NCI-H510A treated with DMSO at 0.1 percent for 48 hours (cell line): Measurements from ENCODE around the gene ADAMTS17.
"Not testable (repeated sequence)": the region's sequence is repeated elsewhere in the genome, so short reads cannot be mapped to it uniquely, and the experiment has no call there.

Experiments used
- DNase-seq: peaks from one replicate; lab custom pipeline; 2025; lab: John Stamatoyannopoulos, UW

ADAMTS17 gene

DNA sequence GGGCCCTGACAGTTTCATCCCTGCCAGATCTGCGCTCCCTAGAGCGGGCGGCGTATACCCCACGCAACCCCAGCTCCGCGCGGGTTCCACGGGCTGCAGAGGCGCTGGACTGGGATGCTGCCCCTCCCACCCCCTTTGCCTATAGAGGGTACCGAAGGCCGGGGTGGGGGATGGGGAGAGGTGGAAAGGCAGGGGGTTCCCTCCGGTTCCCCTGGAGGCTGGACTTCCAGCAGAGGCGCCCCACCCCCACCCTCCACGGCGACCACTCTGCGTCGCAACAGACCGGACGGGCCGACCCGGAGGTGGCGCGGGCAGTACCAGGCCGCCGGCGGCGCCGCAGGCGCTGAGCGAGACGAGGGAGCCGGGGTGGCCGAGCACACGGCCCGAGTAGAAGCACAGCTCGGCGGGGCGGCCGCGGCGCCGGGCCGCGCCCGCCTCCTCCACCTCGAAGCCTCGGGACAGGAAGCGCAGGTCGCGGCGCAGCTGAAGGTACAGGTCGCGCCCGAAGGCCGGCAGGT, 995 bp downstream of the ADAMTS17 start:
- DNase-seq = no peak

DNA sequence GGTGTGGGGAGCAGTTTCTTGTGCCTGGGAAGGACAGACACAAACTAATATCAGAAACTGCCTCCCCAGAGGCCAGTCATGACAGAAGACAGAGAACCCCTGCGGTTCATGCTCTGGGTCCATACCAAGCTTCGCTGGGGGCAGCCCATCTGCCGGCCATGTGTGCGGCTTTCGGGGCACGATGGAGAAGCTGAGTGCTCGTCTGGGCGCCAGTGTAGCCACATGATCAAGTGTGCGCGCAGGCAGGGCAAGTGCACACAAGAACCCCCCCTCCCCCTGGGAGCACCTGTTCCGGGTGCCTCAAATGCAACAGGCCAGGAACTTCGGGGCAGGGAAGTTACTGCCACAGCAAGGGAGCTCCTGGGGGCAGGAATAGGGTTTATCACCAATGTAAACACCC, 1.8 kb downstream of the ADAMTS17 start:
- no peak for DNase-seq

DNA sequence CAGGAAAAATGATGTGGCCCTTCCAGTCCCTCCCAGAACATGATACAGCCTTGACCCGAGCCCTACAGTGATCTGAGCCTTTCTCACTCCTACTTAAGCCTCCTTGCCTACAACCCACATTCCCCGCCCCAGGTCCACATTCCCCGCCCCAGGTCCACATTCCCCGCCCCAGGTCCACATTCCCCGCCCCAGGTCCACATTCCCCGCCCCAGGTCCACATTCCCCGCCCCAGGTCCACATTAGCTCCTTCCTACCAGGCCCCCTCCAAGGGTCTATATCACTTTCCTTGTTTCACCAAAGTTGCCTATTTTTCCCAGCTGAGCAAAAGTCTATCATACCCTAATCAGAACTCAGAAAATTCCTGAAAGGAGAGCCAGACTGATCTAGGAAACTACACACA, 2.3 kb downstream of the ADAMTS17 start:
- not testable (repeated sequence) for DNase-seq

- no peak for DNase-seq
Observed at GRCh38 chr15:100338971-100339444, 2.8 kb downstream of the ADAMTS17 start.

GRCh38 chr15:100338247-100338646, 3.5 kb downstream of the ADAMTS17 start:
- DNase-seq = no peak

DNA sequence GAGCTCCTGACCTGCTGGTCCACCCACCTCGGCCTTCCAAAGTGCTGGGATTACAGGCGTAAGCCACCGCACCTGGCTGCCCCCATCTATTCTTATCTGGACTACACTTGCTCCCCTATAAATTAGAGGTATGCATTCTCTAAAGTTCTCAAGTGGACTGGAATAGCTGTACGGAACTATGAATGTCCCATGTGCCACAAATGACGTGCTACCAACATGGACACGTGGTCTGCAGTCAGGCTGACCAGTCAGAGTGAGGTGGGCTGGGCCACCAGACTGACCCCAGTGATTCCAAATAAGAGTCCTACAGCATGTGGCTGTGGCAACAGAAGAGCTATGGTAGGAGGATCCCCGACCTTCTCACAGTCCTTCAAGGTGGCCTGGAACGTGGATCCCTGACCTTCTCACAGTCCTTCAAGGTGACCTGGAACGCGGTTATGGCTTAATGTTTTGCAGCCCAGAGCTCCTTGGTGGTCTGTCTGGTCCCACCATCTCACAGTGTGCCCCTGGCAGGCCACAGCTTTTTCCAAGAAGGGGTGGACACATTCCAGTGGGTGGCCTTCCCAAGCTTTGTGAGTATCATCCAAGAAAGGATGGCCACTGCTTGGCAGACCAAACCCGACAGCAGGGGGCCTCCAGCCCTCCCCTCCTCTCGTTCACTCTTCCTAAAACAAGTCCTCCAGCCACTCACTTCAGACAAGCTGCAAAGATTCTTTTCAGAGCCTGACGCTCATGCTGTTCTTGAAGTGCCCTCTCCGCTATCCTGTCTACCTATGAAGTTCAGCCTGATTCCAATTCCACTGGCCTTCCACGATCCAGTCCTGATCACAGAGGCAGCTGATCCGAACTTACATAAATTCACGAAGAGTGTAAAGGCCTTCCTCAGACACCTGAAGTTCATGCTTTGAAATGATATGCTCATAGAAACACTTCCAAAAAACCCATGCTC, 4.4 kb downstream of the ADAMTS17 start:
- DNase-seq = no peak

DNA sequence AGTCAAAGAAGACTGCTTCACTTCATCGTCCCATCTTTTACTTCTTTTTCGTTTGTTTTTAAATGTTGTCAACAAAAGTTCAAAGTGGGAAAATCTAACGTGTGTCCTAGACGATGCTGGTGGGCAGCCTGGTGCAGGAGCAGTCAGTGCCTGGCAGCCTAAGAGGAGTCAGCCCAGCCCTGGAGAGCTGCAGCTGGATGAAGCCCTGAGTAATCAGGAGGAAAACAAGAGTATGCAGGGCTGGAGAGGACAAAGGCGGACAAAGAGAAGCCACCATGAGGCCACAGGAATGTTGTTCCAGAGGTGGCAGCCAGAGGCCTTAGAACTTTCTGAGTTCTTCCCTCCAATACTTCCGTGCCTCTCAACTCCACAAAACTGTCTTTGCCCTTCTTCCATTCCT, 5.7 kb downstream of the ADAMTS17 start:
- no peak for DNase-seq

DNA sequence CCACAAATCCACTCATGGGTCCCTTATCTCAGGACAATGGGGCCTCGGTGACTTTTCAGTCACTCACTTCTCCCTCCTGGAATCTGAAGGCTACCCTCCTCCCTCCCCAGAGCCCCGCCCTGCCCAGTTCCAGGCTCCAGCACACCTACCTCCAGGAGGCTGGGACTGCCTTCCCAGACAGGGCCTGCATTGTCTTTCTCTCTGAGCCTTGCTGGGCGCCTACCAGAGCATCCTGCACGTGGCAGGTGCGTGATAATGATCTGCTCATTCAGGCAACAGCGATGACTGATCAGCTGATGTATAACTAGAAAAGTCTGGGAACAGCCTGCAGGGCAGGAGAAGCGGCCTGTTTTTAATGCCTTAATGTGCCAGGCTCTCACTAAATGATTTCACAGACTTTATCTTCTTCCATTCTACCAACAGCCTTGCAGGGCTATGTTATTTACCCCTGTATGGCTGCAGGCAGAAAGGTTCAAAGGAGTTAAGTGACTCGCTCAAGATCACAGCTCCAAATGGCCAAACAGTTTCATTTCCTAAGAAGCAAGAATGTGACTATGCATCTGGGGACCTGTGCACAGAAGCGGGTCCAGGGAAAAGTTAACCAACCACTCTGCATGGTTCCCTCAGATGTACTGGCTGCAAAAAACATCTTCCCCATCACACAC, 6.3 kb downstream of the ADAMTS17 start:
- DNase-seq = no peak

GRCh38 chr15:100334905-100335304, 6.9 kb downstream of the ADAMTS17 start:
- DNase-seq = no peak

GRCh38 chr15:100334456-100334855, 7.3 kb downstream of the ADAMTS17 start:
- no peak for DNase-seq

- no peak for DNase-seq
Observed at GRCh38 chr15:100334015-100334414, 7.8 kb downstream of the ADAMTS17 start.

DNA sequence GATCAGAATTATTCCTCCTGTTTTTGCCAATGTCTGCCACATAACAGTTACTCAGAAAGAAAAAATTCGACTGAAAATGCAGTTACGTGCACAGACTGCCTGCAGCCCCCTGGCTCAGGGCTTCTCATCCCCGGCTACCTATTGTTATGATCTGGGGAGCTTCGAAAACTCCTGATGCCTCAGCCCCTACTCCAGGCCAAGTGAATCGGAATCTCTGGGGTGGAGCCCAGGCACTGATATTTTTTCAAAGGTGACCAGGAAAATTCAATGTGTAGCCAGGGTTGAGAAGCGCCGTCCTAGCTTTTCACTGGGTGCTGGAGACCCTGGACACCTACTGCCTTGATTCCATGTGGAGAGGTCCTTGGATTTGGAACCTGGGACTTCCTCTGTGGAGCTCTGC, 8.5 kb downstream of the ADAMTS17 start:
- DNase-seq = no peak

DNA sequence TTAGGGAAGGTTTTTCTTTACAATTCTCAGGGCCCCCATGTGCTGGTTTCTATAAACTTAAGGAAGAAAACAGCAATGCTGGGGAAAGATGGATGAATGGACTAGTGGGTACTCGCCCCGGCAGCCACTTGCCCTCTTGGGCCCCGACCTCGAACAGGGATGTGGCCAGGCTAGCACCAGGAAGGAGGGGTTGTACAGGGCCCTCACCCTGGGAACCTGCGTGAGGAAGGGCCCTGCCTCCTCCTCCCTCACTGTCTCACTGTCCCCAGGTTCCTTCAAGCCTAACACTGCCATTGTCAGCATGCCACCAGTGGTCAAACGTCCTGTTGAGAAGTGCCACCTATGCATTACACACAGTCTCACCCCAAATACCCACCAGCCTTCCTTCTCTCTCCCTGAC, 9.1 kb downstream of the ADAMTS17 start:
- no peak for DNase-seq

DNA sequence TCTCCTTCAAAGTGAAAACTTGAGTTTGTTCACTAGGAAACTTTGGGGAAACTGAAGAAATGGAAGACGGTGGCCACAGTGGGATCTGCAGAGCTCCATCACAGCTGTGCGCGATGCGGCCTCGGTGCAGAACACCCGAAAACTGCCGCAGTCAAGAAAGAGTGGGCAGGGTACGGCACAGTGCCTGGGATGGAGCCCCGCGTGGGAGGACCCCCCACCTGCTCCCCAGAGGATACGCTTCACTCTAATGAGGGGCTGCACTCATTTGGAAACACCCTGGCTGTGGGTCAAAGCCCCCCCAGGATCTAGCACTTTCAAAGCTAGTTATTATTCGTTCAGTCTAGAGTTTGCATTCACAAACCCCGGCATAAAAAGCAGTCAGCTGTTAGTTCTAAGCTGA, 9.5 kb downstream of the ADAMTS17 start:
- DNase-seq = no peak

DNA sequence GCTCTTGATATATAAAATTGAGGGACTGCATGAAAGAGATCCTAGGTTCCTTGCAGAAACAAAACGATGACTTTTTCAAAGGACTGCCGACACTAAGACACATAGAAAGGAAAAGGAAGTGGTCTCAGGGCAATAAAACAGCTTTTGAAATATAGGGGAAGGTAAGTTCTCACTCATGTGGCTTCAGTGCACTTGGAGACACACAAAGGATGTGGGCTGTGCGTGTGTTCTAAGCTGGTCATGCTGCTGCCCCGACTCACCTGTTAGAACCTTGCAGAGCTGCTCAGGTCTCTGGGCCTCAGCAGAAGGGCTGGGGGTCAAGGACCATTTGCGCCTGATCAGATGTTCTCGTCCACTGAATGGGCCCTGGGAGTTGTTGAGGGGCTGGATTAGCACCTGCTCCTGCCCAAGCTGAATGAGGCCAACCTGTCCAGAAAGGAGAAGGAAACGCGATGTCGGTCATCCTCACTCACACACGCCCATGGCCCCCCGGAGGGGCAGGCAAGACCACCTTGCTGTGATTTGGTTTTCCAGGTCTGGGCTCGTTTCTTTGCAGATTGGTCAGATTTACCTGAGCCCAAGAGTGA, 11.1 kb downstream of the ADAMTS17 start:
- DNase-seq = no peak

- no peak for DNase-seq
Observed at GRCh38 chr15:100330221-100330620, 11.6 kb downstream of the ADAMTS17 start.

DNA sequence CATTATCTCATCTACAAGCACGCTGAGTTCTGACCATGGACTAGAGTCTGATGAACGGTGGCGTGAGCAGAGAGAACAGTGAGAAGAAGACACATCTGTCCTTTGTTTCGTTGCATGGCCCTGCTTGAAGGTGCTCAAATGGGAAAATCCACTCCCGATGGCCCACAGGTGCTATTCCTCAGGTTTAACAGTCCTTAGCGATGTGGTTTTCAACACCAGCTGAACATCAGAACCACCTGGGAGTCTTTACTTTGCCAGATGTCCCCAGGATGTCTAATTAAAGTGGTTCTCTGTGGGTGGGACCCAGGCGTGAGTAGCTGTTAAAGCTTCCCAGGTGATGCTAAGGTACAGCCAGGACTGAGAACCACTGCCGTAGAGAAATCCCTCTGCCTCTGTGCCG, 13.0 kb downstream of the ADAMTS17 start:
- DNase-seq = no peak

DNA sequence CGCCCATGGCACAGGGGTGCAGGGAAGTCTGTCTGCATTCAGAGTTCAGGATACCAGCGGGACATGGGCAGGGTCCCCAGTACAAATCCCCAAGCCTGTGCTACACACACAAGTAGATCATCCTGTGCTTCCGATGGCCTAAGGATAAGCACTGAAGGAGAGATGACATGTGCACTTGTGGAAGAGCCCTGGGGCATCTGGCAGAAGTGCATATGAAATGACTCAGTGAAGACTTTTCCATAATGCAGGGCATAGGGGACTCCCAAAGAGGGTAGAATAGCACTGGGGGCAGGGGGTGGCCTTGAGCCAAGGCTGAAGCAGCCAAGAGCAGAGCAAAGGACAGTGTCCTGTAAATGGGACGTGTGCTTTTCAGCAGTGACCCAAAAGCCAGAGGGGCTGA, 22.9 kb downstream of the ADAMTS17 start:
- no peak for DNase-seq

GRCh38 chr15:100314809-100315400, 26.9 kb downstream of the ADAMTS17 start:
- DNase-seq = no peak

DNA sequence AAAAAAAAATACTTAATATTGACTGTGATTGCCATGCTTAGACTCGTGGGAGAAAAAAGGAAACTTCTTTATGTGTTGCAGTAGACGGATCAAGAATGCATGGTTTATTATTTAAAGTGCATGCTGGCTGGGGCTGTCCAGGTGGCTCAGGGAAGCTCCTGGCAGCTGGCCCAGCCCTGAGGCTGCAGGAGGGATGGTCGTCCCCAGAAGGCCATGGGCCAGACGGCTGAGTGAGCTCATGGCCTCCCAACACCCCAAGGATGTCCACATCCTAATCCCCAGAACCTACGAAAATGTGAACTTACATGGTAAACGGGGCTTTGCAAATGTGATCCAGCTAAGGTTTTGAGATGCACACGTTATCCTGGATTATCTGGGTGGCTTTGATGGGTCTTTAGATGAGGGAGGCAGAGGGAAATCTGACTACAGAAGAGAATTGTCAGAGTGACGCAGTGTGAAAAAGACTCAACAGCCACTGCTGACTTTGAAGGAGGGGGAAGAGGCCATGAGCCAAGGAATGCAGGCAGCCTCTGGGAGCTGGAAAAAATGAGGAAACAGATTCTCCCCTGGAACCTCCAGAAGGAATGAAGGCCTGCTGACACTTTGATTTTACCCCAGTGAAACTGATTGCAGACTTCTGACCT, 29.8 kb downstream of the ADAMTS17 start:
- no peak for DNase-seq

- no peak for DNase-seq
Observed at GRCh38 chr15:100311154-100311625, 30.6 kb downstream of the ADAMTS17 start.
